H9 (cell line): ENCODE data around the gene ITPR2. TPM values are rescaled to one million over a fixed set of nuclear protein-coding genes. Genes with fewer than 3 reads are reported as not detected.

Experiments used
- DNase-seq: peaks from one replicate; pipeline ENCODE4 v3.0.0-alpha.2; 2017
- H2AFZ ChIP-seq: one replicate; pipeline ENCODE4 v1.6.1; 2013; ENCODE audit warnings: mild to moderate bottlenecking, low read length, control low read depth, moderate library complexity
- H2AK5ac ChIP-seq: 2 replicates; pipeline ENCODE4 v1.6.1; 2013; ENCODE audit warnings: low read length, control low read depth, mixed read lengths; ENCODE audit not compliant: insufficient read length
- H2BK120ac ChIP-seq: one replicate; pipeline ENCODE4 v1.6.1; 2013; ENCODE audit warnings: low read depth, mild to moderate bottlenecking, low read length, control low read depth, inconsistent platforms; ENCODE audit not compliant: poor library complexity, severe bottlenecking
- H2BK12ac ChIP-seq: 2 replicates; pipeline ENCODE4 v1.6.1; 2013; ENCODE audit warnings: low read length, control low read depth, mixed read lengths, low read depth; ENCODE audit not compliant: insufficient read length
- H2BK15ac ChIP-seq: 2 replicates; pipeline ENCODE4 v1.6.1; 2013; ENCODE audit warnings: low read depth, low read length, control low read depth
- H2BK20ac ChIP-seq: one replicate; pipeline ENCODE4 v1.6.1; 2013; ENCODE audit warnings: low read depth, mild to moderate bottlenecking, low read length, control low read depth, inconsistent platforms; ENCODE audit not compliant: poor library complexity, severe bottlenecking
- H2BK5ac ChIP-seq: 2 replicates; pipeline ENCODE4 v1.6.1; 2013; ENCODE audit warnings: low read length, control low read depth, mixed read lengths; ENCODE audit not compliant: insufficient read length
- H3K14ac ChIP-seq: 2 replicates; pipeline ENCODE4 v1.6.1; 2013; ENCODE audit warnings: low read length, control low read depth; ENCODE audit not compliant: insufficient read depth
- H3K18ac ChIP-seq: 2 replicates; pipeline ENCODE4 v1.6.1; 2013; ENCODE audit warnings: low read depth, mild to moderate bottlenecking, mixed read lengths, low read length, control low read depth; ENCODE audit not compliant: insufficient read length
- H3K23ac ChIP-seq: 2 replicates; pipeline ENCODE4 v1.6.1; 2013; ENCODE audit warnings: low read length, control low read depth, mixed read lengths, low read depth; ENCODE audit not compliant: insufficient read length
- H3K23me2 ChIP-seq: 2 replicates; pipeline ENCODE4 v1.6.1; 2013; ENCODE audit warnings: low read depth, mild to moderate bottlenecking, mixed read lengths, low read length, control low read depth; ENCODE audit not compliant: insufficient read length, poor library complexity, severe bottlenecking
- H3K27ac ChIP-seq: 2 replicates; pipeline ENCODE4 v1.5.1; 2013; ENCODE audit warnings: low read length, control low read depth, mixed read lengths, low read depth; ENCODE audit not compliant: insufficient read length
- H3K27me3 ChIP-seq: 2 replicates; pipeline ENCODE4 v1.6.1; 2013; ENCODE audit warnings: low read length, control low read depth, inconsistent platforms; ENCODE audit not compliant: insufficient read depth
- H3K4ac ChIP-seq: 2 replicates; pipeline ENCODE4 v1.6.1; 2013; ENCODE audit warnings: low read depth, mild to moderate bottlenecking, control low read depth, inconsistent platforms, low read length, moderate library complexity
- H3K4me1 ChIP-seq: 2 replicates; pipeline ENCODE4 v1.6.1; 2013; ENCODE audit warnings: low read length, control low read depth, inconsistent platforms; ENCODE audit not compliant: insufficient read depth
- H3K4me2 ChIP-seq: 2 replicates; pipeline ENCODE4 v1.6.1; 2013; ENCODE audit warnings: low read length, control low read depth, mixed read lengths; ENCODE audit not compliant: insufficient read length, insufficient read depth
- H3K56ac ChIP-seq: 2 replicates; pipeline ENCODE4 v1.6.1; 2013; ENCODE audit warnings: low read depth, mild to moderate bottlenecking, mixed read lengths, low read length, control low read depth; ENCODE audit not compliant: insufficient read length
- H3K79me1 ChIP-seq: 2 replicates; pipeline ENCODE4 v1.6.1; 2013; ENCODE audit warnings: low read depth, mild to moderate bottlenecking, moderate library complexity, low read length, control low read depth, inconsistent platforms; ENCODE audit not compliant: insufficient read depth, poor library complexity, severe bottlenecking
- H3K79me2 ChIP-seq: 2 replicates; pipeline ENCODE4 v1.6.1; 2013; ENCODE audit warnings: low read length, control low read depth, inconsistent platforms; ENCODE audit not compliant: insufficient read depth
- H3K9ac ChIP-seq: 2 replicates; pipeline ENCODE4 v1.6.1; 2013; ENCODE audit warnings: low read length, control low read depth, mixed read lengths; ENCODE audit not compliant: insufficient read length; ENCODE audit errors: extremely low read depth
- H3K9me3 ChIP-seq: one replicate; pipeline ENCODE4 v1.6.1; 2013; ENCODE audit warnings: low read depth, low read length, inconsistent platforms; ENCODE audit not compliant: control insufficient read depth
- H3T11ph ChIP-seq: one replicate; pipeline ENCODE4 v1.6.1; 2013; ENCODE audit warnings: mild to moderate bottlenecking, low read length, control low read depth, inconsistent platforms
- H4K20me1 ChIP-seq: one replicate; pipeline ENCODE4 v1.6.1; 2013; ENCODE audit not compliant: control insufficient read depth, insufficient read length, insufficient read depth
- H4K5ac ChIP-seq: 2 replicates; pipeline ENCODE4 v1.6.1; 2013; ENCODE audit warnings: low read depth, mild to moderate bottlenecking, mixed read lengths, low read length, control low read depth; ENCODE audit not compliant: insufficient read length
- H4K8ac ChIP-seq: replicated peaks from 2 replicates; pipeline ENCODE4 v1.6.1; 2013; ENCODE audit warnings: low read length, control low read depth, mixed read lengths, low read depth; ENCODE audit not compliant: insufficient read length
- H4K91ac ChIP-seq: 2 replicates; pipeline ENCODE4 v1.6.1; 2013; ENCODE audit warnings: low read depth, mild to moderate bottlenecking, moderate library complexity, mixed read lengths, low read length, control low read depth; ENCODE audit not compliant: insufficient read length
- H3K27ac Mint-ChIP-seq, 3 experiments: 2 replicates in 2 of 3; 3 replicates in 1 of 3; pipeline ENCODE4 v1.8.0; 2020 to 2021; ENCODE audit warnings: mixed read lengths in 3 of 3, mild to moderate bottlenecking in 1 of 3, moderate library complexity in 1 of 3
- H3K27me3 Mint-ChIP-seq: 2 replicates; pipeline ENCODE4 v1.8.0; 2021; ENCODE audit warnings: low read depth, mild to moderate bottlenecking, moderate library complexity, mixed read lengths
- H3K36me3 Mint-ChIP-seq, 3 experiments: 2 replicates in 2 of 3; 3 replicates in 1 of 3; pipeline ENCODE4 v1.8.0; 2020 to 2021; ENCODE audit warnings: low read depth in 3 of 3, mixed read lengths in 3 of 3; ENCODE audit not compliant: insufficient read depth in 1 of 3
- H3K4me1 Mint-ChIP-seq, 2 experiments: 2 replicates each; pipeline ENCODE4 v1.8.0; 2020; ENCODE audit warnings: mixed read lengths in 2 of 2
- H3K4me3 Mint-ChIP-seq, 2 experiments: 2 replicates in 1 of 2; 3 replicates in 1 of 2; pipeline ENCODE4 v1.8.0; 2020 to 2021; ENCODE audit warnings: mild to moderate bottlenecking in 2 of 2, mixed read lengths in 2 of 2, moderate library complexity in 1 of 2
- H3K9me3 Mint-ChIP-seq, 2 experiments: 2 replicates in 1 of 2; 3 replicates in 1 of 2; pipeline ENCODE4 v1.8.0; 2020; ENCODE audit warnings: mild to moderate bottlenecking in 2 of 2, mixed read lengths in 2 of 2, moderate library complexity in 1 of 2
- CTCF ChIP-seq: fragments of 200-600 bp; sonication (generic); conservative IDR thresholded peaks from 3 replicates; pipeline ENCODE4 v1.8.0; 2021; ENCODE audit warnings: antibody characterized with exemption, mild to moderate bottlenecking
- WGBS: extraction: QIAGEN DNeasy Blood & Tissue Kit; methylation state at CpG from one replicate; pipeline ENCODE4 v1.1.7; 2013; ENCODE audit warnings: missing lambda C conversion rate, low lambda C conversion rate, mixed read lengths; ENCODE audit not compliant: insufficient read length; ENCODE audit errors: extremely low coverage; 5-methylcytosine and 5-hydroxymethylcytosine counted together
- total RNA-seq: library from RNA; stranded (reverse); gene quantifications from 2 replicates; pipeline ENCODE4 v1.2.1, GENCODE V29; 2021

Gene ITPR2
- total RNA-seq, 1 experiment from 2014 or later, result 14.8 TPM

GRCh38 chr12:26539131-26539530, 293.9 kb downstream of the ITPR2 start:
- Histone ChIP-seq H3K79me2 (no peaks in the 10 kb centered on the region), H2BK5ac (no peak overlapping the region), H3K9ac (peak overlapping the region; percentile 17), H3K23ac (no peak overlapping the region), H3K9me3 (no peaks in the 10 kb centered on the region), H3K18ac (no peak overlapping the region), H3K56ac (no peak overlapping the region), H3K4me1 (no peaks in the 10 kb centered on the region; the same call in 1 of the 2 replicates), H3K27me3 (no peaks in the 10 kb centered on the region), H4K91ac (no peak overlapping the region), H2BK120ac (no peak overlapping the region), H3K23me2 (no peaks in the 10 kb centered on the region), H2AFZ (no peak overlapping the region), H3K14ac (no peak overlapping the region), H2BK15ac (no peak overlapping the region), H3K27ac (no peak overlapping the region), H3K4ac (no peak overlapping the region), H2BK12ac (no peak overlapping the region), H3K4me2 (no peak overlapping the region), H2AK5ac (no peak overlapping the region), H4K20me1 (no peaks in the 10 kb centered on the region), H3K79me1 (no peaks in the 10 kb centered on the region), H2BK20ac (no peak overlapping the region), H4K5ac (no peak overlapping the region), H4K8ac (no peak overlapping the region), H3T11ph (no peak overlapping the region)
- no peaks in the 10 kb centered on the region for H3K9me3 Mint-ChIP-seq
- no peak for DNase-seq
- no peak overlapping the region for H3K4me3 Mint-ChIP-seq
- H3K36me3 Mint-ChIP-seq, result peaks cover 0 to 6% (median 0%) of the 10 kb centered on the region in 3 experiments; a peak in 2 of 7 replicates
- no peak for TF ChIP-seq CTCF
- peak overlapping the region in 2 of 3 experiments; percentile 47 to 78; a peak in 2 of 7 replicates for H3K27ac Mint-ChIP-seq
- H3K4me1 Mint-ChIP-seq, result peaks cover 6 to 7% of the 10 kb centered on the region in 2 experiments
- no peaks in the 10 kb centered on the region for H3K27me3 Mint-ChIP-seq
- WGBS, result no CpG with 5 or more reads among the region's 4 CpGs
